ENCODE results near the gene HEMGN. TPM values are rescaled to one million over a fixed set of nuclear protein-coding genes. Genes with fewer than 3 reads are reported as not detected.
A peak's percentile ranks its signal among the peaks of the same experiment; 100 is the strongest.

Gene HEMGN
- polyA plus RNA-seq, 3 donors, result 0.18 TPM; not detected in 2

DNA sequence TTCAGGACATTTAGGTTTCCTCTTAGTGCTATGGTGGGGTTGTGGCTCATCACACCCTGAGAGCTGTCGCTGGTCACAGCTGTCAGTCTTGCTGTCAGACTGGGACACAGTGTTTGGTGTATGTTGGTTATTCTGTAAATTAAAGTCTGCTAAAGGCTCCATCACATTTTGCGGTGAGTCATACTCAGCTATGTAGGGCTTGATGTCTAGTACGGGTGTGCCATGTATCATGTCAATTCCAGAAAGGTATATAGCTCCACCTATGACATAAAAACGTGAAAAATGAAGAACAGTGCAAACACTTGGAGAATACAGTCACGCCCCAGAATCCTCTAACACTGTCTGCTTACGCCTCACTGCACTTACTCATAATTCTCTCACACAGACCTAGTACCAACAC, 27.6 kb downstream of the HEMGN start:
- H3K4me1 ChIP-seq (ENCODE audit: control insufficient read depth in 1 of 2, insufficient read depth in 2 of 2, low read length in 2 of 2), result peaks cover 40 to 42% of the 10 kb centered on the region in 2 donors
- peaks cover 56 to 69% of the 10 kb centered on the region in 2 donors for H3K36me3 Mint-ChIP-seq
- intact Hi-C loops (cut with micrococcal nuclease), result no loop called here
- H3K9me3 Mint-ChIP-seq, result no peaks in the 10 kb centered on the region
- H3K27ac Mint-ChIP-seq, result peak overlapping the region; percentile 1 to 95 (median 71)
- peaks cover 53 to 61% of the 10 kb centered on the region in 2 donors for H3K36me3 ChIP-seq (replicated peaks in 1 of 2; ENCODE audit: control insufficient read depth in 1 of 2, insufficient read depth in 2 of 2, low read length in 2 of 2)
- WGBS (ENCODE audit: insufficient coverage), result 97% methylated on average over 3 of the region's 6 CpGs
- no peak overlapping the region for H3K4me3 Mint-ChIP-seq
- DNase-seq, result no peak
- H3K9ac ChIP-seq (ENCODE audit: insufficient read depth, low read length, poor library complexity, severe bottlenecking), result no peak overlapping the region
- H3K4me3 ChIP-seq (replicated peaks in 1 of 3; ENCODE audit: low read depth in 2 of 3, low read length in 3 of 3), result no peak overlapping the region
- peaks cover 0 to 3% (median 0%) of the 10 kb centered on the region in 3 donors for H3K27me3 Mint-ChIP-seq (ENCODE audit: low read depth in 3 of 3)
- peaks cover 35% of the 10 kb centered on the region for H3K4me1 Mint-ChIP-seq
- peak overlapping the region in 1 of 2 donors; percentile 95 for H3K27ac ChIP-seq (ENCODE audit: low read depth in 1 of 2, low read length in 2 of 2)
- no peak for TF ChIP-seq CTCF (IDR thresholded peaks at IDR 0.05)
- no peaks in the 10 kb centered on the region for H3K27me3 ChIP-seq (ENCODE audit: control insufficient read depth in 2 of 2, insufficient read depth in 2 of 2, low read length in 2 of 2)
- H3K4me2 ChIP-seq (replicated peaks; ENCODE audit: extremely low read depth, low read length, poor library complexity, severe bottlenecking), result no peak overlapping the region
- H2AFZ ChIP-seq (ENCODE audit: insufficient read depth, low read depth, low read length, poor library complexity, severe bottlenecking), result no peak overlapping the region
- peaks cover 4% of the 10 kb centered on the region for H4K20me1 ChIP-seq (ENCODE audit: insufficient read depth, low read length)
- H3K9me3 ChIP-seq (replicated peaks in 1 of 2; ENCODE audit: control insufficient read depth in 1 of 2, insufficient read depth in 1 of 2, low read length in 2 of 2), result no peaks in the 10 kb centered on the region
- H3K79me2 ChIP-seq (ENCODE audit: insufficient read depth, low read length), result peaks cover 32% of the 10 kb centered on the region

- 0% methylated on average over 1 of the region's 1 CpG for WGBS (ENCODE audit: insufficient coverage)
- intact Hi-C loops (cut with micrococcal nuclease), result loop anchor here in 1 of 2 donors (5.0 to 10.0 kb wide), 3 partner anchors 194 to 344 kb away; no protein-coding TSS in a partner anchor
- H3K4me3 ChIP-seq (replicated peaks in 1 of 3; ENCODE audit: low read depth in 2 of 3, low read length in 3 of 3), result no peak overlapping the region
Measured at GRCh38 chr9:97908705-97909104, 29.3 kb downstream of the HEMGN start.

More at GRCh38 chr9:97908705-97909104, 29.3 kb downstream of the HEMGN start:
- Mint-ChIP-seq H3K27ac (peak overlapping the region; percentile 86 to 99 (median 98)), H3K4me1 (peaks cover 44% of the 10 kb centered on the region), H3K36me3 (peaks cover 50 to 66% of the 10 kb centered on the region in 2 donors), H3K9me3 (no peaks in the 10 kb centered on the region), H3K27me3 (ENCODE audit: low read depth in 3 of 3) (peaks cover 0 to 3% (median 0%) of the 10 kb centered on the region in 3 donors), H3K4me3 (peak overlapping the region in 1 of 2 donors; percentile 71)
- peak overlapping the region; percentile 87 to 95 for H3K27ac ChIP-seq (ENCODE audit: low read depth in 1 of 2, low read length in 2 of 2)
- no peak overlapping the region for H2AFZ ChIP-seq (ENCODE audit: insufficient read depth, low read depth, low read length, poor library complexity, severe bottlenecking)
- peak; percentile 80 to 94 (median 83) for DNase-seq
- no peaks in the 10 kb centered on the region for H3K27me3 ChIP-seq (ENCODE audit: control insufficient read depth in 2 of 2, insufficient read depth in 2 of 2, low read length in 2 of 2)
- H4K20me1 ChIP-seq (ENCODE audit: insufficient read depth, low read length), result peaks cover 4% of the 10 kb centered on the region
- H3K4me2 ChIP-seq (replicated peaks; ENCODE audit: extremely low read depth, low read length, poor library complexity, severe bottlenecking), result peak overlapping the region; percentile 28
- H3K36me3 ChIP-seq (replicated peaks in 1 of 2; ENCODE audit: control insufficient read depth in 1 of 2, insufficient read depth in 2 of 2, low read length in 2 of 2), result peaks cover 44 to 55% of the 10 kb centered on the region in 2 donors
- peaks cover 50 to 54% of the 10 kb centered on the region in 2 donors for H3K4me1 ChIP-seq (ENCODE audit: control insufficient read depth in 1 of 2, insufficient read depth in 2 of 2, low read length in 2 of 2)
- no peak for TF ChIP-seq CTCF (IDR thresholded peaks at IDR 0.05)
- no peak overlapping the region for H3K9ac ChIP-seq (ENCODE audit: insufficient read depth, low read length, poor library complexity, severe bottlenecking)
- H3K79me2 ChIP-seq (ENCODE audit: insufficient read depth, low read length), result peaks cover 34% of the 10 kb centered on the region
- no peaks in the 10 kb centered on the region for H3K9me3 ChIP-seq (replicated peaks in 1 of 2; ENCODE audit: control insufficient read depth in 1 of 2, insufficient read depth in 1 of 2, low read length in 2 of 2)

All from CD14-positive monocyte (primary cell).